Esophagus mucosa (tissue), 1 donor: ENCODE measurements around the gene TOGARAM2. TPM values are rescaled to one million over a fixed set of nuclear protein-coding genes. Genes with fewer than 3 reads are reported as not detected.
A peak's percentile ranks its signal among the peaks of the same experiment; 100 is the strongest.
"Not testable (repeated sequence)": the region's sequence is repeated elsewhere in the genome, so short reads cannot be mapped to it uniquely, and the experiment has no call there.

ENCODE experiments used
- ATAC-seq: fragments of 200-7000 bp; cut with Tn5 transposase; one replicate; pipeline ENCODE4 v1.9.1; 2020
- total RNA-seq: library from RNA; stranded (reverse); gene quantifications from one replicate; pipeline ENCODE4 v1.2.4, GENCODE V29; 2023
- donor health status: DM: yes; HTN: yes; CAD: no.

Gene TOGARAM2
- total RNA-seq, 1 donor from 2014 or later, result 0.16 TPM

GRCh38 chr2:29075894-29076705 is 95.0 kb downstream of the TOGARAM2 start:
- ATAC-seq, result no peak

- no peak for ATAC-seq
These were observed 98.8 kb downstream of the TOGARAM2 start for GRCh38 chr2:29079887-29080286.

DNA sequence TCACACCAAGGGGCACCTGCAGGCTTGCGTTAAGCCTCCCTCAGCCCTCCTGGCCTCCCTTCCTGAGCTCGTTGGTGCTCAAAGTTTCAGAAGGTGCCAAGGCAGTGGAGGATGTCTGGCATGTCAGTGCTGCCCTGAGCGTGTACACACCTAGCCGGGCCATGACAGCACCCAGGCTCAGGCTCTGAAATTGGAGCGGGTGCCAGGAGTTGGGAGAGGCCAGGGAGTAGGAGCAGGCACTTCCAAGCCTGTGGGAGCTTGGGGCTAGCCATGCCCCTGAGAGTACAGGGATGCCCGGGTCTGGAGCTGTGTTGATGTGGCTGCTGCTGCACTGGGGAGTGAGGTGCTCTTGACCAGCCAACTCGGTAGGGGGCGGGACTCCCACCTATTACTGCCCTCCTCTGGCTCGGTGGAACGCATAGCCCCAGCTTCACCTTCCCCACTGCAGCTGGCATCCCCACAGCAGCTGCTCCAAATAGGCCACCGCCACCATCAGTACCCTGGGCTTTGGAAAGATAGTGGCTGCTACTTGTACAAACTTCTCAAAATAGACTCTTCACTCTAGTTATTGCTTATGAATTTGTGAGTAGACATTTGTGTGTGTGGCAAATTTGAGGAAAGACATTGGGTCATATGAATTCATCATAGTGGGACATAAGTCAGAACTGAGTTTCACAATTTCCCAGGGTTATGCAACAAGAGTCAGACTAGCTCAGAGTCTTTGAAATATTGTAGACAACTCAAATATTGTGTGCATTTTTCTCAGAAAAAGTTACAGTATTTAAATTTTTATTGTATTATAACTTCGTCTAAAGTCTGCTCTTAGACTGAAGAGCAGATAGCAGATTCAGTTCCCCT is 100.0 kb downstream of the TOGARAM2 start:
- peak; percentile 29 for ATAC-seq

DNA sequence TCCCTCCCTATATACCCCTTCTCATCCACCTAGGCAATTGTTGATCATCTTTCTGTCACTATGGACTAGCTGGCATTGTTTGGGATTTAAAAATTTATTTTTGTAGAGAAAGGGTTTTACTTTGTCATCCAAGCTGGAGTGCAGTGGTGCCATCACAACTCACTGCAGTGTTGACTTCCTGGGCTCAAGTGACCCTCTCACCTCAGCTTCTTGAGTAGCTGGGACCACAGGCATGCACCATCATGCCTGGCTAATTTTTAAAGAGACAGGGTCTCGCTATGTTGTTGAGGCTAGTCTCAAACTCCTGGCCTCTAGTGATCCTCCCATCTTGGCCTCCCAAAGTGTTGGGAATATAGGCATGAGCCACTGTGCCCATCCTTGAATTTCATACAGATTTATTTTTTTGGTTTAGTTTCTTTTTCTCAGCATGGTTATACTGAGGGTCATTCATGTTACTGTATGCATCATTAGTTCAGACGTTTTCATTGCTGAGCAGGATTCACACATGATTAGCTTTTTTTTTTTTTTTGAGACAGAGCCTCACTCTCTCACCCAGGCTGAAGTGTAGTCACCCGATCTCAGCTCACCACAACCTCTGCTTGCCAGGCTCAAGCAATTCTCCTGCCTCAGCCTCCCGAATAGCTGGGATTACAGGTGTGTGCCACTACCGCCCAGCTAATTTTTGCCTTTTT is 101.9 kb downstream of the TOGARAM2 start:
- no peak for ATAC-seq

GRCh38 chr2:29084554-29084953 is 103.5 kb downstream of the TOGARAM2 start:
- no peak for ATAC-seq

DNA sequence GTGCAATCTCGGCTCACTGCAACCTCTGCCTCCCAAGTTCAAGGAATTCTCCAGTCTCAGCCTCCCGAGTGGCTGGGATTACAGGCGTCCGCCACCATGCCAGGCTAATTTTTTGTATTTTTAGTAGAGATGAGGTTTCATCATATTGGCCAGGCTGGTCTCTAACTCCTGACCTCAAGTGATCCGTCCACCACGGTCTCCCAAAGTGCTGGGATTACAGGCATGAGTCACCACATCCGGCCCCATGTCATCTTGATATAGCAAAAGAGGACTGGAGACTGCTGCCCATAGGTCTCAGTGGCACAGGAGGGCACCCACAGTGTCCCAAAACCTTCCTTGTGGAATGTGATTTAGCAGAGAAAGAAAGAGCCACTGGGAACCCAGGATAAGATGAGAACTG is 109.2 kb downstream of the TOGARAM2 start:
- ATAC-seq, result not testable (repeated sequence)

GRCh38 chr2:29096969-29097368 is 115.9 kb downstream of the TOGARAM2 start:
- no peak for ATAC-seq

DNA sequence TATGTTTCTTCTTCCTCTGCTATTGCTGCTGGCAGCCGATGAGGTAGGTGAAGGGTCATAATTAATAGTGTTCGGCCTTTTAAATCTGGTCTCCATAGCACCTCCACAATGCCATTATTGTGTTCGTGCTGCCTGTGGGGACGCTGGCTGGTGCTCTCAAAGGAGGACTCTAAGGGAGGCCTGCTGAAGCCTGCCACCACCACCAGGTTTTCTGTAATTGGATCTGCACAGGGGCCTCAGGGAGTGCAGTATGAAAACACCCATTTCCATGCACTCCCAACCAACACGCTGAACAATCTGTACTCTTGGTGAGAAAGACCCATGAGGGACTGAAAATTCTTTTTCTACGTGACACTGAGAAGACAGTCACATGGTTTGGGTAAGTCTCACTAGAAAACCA is 116.5 kb downstream of the TOGARAM2 start:
- no peak for ATAC-seq

- ATAC-seq, result no peak
These were observed 119.5 kb downstream of the TOGARAM2 start for GRCh38 chr2:29100564-29100963.

Other genes starting within 250 kb of the TOGARAM2 start
- gene PPP1CB, start 229.5 kb upstream of the TOGARAM2 start, total RNA-seq, result 327 TPM
- gene SPDYA, start 170.5 kb upstream of the TOGARAM2 start, total RNA-seq, result 0.92 TPM
- gene TRMT61B, start 111.0 kb upstream of the TOGARAM2 start, total RNA-seq, result 11.0 TPM
- 44.9 TPM for gene WDR43, start 86.6 kb upstream of the TOGARAM2 start, total RNA-seq
- 0.08 TPM for gene PCARE, start 93.2 kb downstream of the TOGARAM2 start, total RNA-seq
- 35.1 TPM for gene CLIP4, start 134.1 kb downstream of the TOGARAM2 start, total RNA-seq